ENCODE data around the gene FANK1.

FANK1 gene, protein sequence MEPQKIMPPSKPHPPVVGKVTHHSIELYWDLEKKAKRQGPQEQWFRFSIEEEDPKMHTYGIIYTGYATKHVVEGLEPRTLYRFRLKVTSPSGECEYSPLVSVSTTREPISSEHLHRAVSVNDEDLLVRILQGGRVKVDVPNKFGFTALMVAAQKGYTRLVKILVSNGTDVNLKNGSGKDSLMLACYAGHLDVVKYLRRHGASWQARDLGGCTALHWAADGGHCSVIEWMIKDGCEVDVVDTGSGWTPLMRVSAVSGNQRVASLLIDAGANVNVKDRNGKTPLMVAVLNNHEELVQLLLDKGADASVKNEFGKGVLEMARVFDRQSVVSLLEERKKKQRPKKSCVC
- 0.36 to 0.70 reads per million in 2 donors for total RNA-seq

DNA sequence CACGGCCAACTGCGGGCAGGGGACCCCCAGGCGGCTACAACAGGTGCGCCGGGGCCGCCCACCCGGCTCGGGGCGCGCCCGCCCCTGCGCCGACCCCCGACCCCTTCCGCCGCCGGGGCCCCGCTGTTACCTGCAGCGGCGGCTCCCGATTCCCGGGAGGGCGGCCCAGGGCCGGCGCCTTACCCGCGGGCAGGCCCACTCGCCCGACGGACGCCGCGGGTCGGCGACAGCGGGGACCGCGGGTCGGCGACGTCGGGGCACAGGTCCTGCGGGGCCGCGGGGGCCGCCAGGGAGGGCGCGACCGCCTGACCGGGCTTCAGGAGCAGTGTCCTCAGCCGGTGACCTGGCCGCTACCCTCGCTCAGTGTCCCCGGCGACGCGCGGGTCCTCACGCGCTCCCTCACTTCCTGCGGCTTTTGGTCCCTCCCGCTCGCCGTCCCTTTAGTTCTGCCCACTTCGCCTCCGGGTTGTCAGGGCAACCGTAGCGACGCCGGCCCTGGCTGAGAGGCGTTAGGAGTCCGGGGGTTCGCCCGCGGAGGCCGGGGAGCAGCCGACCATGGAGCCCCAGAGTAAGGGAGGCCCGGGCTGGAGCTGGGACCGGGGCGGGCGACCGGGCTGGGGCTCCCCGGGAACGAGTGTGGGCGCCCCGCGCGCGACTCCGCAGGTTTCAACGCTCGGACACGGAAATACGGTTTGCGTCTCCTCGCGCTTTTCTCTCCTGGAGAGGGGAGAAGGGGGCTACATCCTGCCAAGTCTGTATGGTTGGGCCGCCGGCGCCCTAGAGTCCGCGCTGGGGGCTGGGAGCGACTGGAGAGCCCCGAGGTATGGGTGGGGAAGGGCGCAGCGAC, at the start of gene FANK1:
Gene FANK1 (plus strand): TSS at position 477 of the 847 bp plus-strand sequence. CDS start 79 bp downstream, at position 556.
- DNase-seq: peak; percentile 48

DNA sequence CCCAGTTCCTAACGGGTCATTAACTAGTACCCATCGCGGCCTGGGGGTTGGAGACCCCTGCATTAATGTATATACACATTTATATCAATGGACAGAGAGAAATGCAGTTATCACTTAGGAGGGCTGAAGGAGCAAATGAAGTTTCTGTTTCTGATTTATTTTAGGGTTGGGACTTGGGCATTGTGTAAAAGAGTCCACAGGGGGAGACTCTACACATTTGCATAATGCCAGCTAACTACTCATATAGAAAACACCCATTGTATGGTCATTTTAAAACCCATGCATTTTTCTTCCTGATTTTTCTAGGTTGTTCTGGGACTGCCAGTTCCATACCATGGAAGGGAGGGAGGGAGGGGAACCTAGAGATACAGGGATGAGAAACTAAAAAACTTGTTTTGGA, 49.5 kb upstream of the FANK1 start:
- DNase-seq: no peak

DNA sequence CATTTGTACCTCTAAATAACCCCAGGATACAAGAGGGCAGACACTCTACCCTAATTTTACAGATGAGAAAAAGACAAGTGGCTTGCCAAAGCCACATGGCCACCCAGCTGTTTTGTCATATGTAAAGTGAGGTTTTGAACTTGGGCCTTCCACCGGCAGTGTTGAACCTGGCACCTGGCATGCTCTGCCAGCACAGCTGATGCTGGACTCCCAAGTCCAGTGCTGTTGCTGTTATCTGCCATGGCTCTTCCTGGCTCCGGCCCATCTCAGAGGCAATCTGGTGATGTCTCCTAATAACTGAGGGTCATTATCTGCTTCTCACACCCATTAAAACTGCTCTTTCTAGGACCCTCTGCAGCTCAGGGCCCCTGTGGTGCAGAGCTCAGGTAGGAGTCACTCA, 48.0 kb upstream of the FANK1 start:
- no peak for DNase-seq

DNA sequence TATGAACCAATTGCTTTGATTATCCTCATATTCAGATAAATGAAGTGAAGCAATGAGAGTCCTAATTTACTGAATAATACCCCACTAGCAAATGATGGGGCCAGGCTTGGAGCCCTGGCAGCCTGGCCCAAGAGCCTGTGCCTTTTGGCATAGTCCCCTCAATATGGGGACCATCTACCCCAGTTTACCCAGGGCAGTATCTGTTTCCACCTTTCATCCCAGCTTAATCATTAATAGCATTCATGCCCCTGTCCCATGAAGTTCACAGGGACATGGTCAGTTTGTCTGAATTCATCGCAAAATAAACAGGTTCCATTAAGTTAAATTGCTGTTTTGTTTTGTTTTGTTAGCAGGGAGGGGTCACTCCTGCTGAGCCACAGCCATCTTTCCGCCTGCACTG, 47.5 kb upstream of the FANK1 start:
- no peak for DNase-seq

DNA sequence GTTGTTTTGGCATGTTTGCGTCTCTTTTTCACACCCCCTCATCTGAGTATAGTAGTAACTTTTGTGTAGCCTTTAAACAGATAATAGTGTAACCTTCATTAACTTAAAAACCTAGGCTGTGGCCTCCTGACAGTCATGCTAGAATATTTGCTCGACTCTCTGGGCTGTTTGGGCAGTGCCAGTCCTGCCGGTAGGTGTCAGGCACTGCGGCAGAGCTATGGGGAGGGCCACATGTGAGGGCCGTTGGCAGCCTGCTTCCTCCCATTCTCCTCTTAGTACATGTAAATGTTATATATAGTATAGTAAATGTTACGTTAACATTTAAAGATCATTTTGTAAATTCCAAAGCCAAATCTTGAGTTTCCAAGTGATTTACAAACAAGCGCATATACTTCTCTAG, 46.9 kb upstream of the FANK1 start:
- DNase-seq: no peak

DNA sequence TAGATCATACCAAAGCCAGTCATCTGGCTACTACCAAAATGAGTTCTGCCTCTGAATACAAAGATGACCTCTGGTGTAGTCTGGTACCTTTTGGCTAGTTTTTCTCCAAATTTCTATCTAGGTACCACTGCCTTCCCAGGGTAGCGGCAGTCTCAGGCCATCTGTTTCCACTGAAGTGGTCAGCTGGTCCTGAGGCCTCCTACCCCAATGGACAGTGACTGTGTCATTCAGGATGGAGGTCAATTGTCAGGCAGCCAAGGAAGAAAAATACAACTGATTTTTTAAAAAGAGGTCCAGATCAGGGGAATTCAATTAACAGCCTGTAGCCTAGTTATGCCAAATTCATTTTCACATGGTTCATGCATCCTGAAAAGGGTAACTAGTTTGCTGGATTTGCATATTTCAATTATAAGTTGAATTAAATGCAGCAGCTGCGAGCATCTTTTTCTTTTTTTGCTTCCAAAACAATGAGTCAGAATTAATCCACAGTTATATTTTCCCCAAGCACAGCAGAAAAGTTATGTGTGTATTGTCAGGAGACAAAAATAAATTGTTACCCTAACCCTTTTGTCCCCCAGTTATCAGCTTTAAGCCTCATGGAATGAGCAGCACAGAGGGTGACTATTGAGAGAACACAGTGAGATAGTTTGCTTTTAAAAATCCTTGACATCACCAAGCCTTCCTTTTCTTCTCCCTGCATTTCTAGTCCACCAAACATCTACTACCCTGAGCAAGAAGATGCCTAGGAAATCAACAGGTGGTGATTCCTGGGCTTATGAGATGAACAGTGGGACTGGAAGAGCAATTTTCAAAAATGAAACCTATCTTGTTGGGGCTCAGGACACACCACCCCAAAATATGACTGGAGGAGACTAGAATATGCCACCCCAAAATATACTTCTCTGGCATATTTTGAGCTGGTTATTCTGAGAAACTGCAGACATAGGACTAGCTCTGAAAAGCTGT, 45.3 kb upstream of the FANK1 start:
- DNase-seq: no peak

DNA sequence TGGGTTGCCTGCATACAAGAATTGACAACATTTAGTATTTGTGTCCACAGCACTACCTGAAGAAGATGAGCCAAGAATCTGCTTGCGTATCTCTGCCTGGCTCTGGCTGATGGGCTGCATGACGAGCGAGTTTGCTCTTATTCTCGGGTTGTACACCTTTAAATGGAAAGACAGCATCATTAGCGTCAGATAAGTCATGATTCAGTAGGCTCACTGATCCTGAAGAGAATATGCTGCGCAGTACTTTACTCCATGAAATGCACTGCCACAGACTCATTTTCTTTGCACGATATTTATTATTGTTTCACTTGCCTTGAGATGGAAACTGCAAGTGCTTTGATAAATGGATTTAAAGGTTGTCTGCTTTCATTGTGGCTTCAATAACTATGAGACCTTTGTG, 43.9 kb upstream of the FANK1 start:
- DNase-seq: no peak

DNA sequence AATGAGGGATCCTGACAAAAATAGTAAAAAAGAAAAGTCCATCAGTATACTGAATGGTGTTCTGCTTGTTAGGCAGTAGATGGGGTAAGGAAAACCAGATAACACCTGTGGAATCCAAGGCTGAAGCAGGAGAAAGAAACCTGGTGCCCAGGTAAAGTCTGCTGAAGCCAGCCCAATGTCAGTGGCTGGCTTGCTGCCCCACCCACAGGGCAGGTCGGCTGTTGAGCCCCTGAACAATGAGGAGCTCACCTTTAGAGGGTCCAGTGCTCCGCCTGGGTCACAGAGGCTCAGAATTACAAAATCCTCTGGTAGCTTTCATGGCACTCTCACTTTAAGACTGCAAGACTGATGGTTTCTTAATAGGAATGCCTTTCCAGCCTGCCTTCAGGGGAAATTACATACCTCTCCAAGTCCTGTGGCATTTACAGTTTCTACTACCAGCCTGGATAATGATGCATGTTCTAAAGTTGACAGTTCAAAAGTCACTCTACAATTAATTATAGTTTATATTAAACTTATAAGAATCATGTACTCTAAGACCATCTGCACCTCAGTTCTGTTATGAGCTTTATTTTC, 39.1 kb upstream of the FANK1 start:
- DNase-seq: no peak

DNA sequence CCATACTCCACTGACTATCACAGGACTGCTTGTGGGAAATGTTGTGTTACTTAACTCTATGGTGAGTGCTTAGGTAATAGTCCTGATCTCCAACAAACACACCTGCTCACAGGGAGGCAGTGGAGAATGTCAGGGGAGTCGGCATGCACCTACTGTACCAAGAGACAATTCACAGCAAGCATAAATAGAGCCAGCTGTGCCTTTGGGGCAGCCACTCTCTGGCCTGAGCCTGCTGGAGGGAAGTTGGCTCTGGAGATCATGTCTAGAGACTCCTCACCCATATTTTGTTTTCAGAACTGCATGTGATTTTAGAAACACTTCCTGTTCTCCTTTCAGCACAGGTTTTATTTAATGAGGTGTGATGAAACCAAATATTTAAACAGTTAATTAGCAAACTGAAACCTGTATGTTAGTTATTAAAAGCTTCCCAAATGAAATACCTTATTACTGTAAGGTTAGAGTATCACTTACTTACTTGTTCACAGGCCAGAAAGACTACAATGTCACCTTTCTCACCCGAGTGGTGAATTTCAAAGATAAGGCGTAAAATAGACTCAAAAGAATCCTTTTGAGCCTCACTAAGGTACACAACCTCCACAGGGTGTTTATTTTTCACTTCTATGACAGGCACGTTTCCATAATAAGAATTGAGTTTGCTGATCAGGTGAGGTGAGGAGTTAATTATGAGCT, 37.1 kb upstream of the FANK1 start:
- no peak for DNase-seq

DNA sequence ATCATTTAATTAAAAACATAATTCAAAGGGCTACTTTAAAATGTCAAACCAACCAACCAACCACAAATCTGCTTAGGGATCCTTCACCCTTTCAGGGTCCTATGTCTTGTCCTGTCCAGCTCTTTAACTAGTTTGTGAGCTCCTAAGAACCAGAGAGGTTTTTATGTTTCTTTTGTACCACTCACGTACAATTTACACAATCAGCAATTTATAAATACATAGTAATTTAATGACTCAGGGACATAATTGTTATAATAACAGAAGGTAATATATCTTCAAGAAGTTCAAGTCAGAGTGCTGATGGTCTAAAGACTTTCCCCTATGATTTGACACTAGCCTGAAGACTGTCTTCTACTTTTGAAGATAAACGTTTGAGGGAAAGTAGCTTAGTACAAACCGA, 31.2 kb upstream of the FANK1 start:
- DNase-seq: no peak

DNA sequence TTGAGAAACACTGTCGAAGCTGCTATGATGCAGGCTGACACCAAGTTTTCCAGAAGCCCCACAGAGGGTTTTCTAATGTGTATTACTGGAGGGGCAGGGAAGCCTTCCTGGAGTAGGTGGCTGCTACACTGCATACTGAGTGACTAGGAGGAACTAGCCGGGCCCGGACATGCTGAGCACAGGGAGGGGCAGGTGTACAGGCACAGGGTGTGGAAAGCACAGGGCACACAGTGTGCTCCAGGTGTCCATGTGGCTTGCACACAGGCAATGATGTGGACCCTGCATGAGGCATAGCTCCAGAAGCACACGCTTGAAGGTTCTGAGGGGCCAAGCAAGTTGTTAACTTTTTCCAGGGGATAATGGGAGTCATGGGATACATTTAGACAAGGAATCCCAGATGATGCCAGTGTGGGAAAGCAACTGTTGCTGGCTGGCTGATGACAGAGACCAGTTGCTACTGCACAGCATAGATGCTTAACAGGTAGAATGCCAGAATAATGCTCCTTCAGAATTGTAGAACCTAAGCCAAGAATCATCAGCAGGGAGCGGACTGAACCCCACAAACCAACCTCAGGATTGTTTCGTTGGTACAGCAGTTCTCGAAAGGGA, 29.8 kb upstream of the FANK1 start:
- DNase-seq: no peak

DNA sequence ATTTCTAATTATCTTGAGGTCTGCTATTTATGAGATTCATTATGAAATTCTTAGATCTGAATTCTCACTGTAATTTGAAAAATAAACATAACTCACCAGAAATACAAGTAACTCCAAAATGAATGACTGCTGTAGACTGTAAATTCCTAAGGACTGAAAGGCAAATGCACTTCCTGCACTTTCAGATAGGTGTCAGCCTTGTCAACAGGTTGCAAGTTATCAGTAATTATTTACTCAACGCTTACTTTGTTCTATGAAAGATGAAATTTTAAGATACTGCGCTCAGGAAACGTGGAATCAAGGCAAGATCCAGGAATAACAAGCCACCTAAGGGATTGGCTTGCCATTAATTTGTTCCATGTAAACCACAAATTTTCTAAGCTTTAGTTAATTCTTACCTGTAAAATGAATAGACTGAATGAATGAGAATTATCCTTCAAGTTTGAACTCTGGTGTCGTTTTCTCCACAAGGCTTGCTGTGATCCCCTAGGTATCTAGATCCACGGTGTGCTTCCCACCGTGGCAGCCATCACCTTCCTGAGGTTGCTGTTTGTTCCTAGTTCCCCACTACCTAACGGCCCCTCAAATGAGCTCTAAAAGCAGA, 27.9 kb upstream of the FANK1 start:
- no peak for DNase-seq

DNA sequence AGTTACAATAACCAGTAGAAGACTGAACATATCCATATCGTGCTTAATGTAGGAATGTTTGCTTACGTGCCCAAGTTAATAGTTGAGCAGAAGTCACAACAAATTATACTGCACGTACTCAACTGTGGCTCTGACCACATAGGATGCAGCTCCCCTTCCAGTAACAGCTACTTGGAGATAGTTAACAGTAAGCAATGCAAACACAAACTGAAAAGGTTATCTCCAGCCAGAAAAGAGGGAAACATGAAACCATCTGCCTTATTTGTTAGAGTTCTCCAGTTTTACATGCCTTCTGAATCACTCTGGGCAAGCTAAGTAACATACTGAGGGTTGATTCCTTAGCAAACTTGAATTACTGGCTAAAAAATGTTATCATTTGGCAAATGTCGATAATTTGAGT, 25.0 kb upstream of the FANK1 start:
- DNase-seq: no peak

DNA sequence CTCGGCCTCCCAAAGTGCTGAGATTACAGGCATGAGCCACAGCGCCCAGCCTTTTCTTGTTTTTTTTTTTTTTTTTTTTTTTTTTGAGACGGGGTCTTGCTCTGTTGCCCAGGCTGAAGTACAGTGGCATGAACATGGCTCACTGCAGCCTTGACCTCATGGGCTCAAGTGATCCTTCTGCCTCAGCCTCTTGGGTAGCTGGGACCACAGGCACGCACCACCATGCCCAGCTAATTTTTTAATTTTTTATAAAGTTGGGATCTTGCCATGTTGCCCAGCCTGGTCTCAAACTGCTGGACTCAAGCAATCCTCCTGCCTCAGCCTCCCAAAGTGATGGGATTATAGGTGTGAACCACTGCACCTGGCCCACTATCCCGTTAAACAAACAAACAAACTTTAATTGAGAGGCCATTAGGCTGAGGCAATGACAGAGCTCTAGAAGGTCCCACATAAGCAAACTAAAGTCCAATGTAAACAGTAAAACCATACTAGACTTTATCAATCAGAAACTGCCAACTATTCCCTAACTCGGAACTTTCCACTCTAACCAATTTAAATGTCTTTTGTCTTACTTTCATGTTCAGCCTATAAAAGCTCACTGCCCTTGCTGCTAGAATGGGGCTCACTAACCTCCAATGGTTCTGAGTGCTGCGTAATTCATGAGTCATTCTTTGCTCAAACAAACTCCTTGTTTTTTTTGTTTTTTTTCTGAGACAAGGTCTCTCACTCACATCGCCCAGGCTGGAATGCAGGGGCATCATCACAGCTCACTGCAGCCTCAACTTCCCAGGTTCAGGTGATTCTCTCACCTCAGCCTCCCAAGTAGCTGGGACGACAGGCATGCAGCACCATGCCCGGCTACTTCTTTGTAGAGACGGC, 17.2 kb upstream of the FANK1 start:
- DNase-seq: no peak

DNA sequence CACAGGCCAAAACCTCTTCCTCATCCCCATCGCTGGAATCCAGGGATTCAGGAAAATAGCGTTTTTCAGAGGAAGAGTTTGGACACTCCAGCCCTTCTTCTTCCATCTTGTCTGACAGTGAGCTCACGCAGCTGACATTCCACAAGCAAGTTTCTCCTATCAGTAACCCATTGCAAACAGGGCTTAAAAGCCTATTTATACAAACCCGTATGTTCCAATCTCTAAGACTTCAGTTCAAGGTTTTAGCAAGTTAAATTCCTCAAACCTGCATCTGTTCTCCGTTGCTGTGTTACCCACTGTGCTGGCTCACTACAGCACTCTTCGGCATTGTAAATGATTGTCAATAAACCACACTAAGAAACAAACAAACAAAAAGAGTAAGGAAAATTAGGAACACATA, 15.6 kb upstream of the FANK1 start:
- no peak for DNase-seq

DNA sequence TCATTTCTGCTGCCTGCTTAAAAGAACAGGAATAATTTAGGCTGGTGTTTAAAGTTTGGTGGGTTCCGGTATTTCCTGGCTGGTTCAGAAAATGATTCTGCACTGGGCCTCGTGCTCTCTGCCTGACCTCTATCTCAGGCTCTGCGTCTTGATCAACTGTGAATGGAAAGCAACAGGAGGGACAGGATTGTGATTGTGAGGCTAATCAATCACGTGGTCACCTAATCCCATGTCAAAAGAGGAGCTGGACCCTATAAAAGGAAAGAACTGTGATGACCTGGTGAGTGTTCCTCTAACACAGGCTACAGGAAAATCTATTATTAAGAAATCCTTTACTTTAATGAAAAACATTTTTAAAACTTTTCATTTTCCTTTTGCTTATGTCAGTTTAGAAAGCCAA, 15.2 kb upstream of the FANK1 start, which contains the start of gene DHX32:
Gene DHX32 (minus strand): TSS at position 101 of the 400 bp plus-strand sequence. CDS start 468 bp downstream, outside the sequence.
- no peak for DNase-seq

DNA sequence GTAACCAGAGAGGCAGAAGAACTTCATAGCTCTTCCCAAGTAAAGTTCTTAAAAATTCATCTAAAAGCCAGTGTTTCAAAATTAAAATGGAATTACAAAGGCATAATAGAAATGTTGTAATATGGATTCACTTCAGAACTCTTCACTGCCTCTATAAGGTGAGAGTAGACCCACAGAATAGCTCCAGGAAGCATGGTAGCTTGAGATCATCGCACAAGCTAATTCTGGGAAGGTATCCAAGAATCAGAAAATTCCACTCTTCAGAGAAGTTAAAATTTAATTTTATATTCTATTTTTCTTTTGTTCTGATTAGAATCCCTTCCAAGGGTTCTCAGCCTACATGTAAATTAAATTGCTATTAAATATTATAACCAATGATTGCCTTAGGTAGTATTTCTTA, 13.8 kb upstream of the FANK1 start:
- no peak for DNase-seq

DNA sequence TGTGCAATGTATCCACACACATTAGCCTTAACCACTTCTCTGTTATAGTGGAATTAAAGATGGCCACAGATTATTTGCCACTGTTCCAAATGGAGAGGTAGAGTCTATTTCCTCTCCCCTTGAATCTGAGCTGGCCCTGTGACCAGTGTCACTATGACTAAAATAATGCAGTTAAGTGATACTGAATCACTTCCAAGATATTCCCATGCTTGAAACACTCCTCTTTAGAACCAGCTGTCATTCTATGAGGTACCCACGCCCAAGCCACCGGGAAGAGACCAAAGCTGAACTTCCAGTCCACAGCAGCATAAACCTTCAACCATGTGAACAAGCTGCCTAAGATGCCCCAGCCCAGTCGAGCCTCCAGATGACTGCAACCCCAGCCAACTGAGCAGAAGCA, 13.2 kb upstream of the FANK1 start:
- no peak for DNase-seq

DNA sequence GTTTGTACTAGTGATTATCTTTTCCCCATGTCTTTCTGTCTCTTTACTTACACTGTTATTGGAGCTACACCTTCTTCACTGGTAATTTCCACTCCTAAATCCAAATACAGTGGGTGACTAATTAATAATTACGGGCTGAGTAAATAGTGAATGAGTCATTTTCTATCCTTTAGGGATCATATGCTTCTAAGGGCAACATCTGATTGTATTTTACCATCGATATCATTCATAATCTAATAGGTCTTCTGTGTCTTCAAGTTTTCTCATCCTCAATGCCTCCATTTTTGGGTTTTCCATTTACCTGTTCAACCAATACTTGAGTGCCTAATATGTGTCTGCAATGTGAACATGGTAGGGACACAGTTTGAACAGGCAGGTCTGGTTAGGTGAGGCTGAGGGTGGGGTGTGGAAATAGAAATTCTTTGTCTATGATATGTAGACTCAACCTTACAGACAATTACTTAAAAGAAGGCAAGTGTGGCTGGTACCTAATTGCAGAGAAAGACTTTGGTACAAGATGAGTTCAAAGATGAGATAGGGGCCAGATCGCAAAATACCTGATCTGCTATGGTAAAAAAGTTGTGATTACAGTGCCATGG, 9.4 kb upstream of the FANK1 start:
- no peak for DNase-seq
